RCC 7860 (cell line): ENCODE data around the gene TBC1D1.
"Not testable (repeated sequence)": the region's sequence is repeated elsewhere in the genome, so short reads cannot be mapped to it uniquely, and the experiment has no call there.

ENCODE experiments used
- DNase-seq: peaks from one replicate; pipeline ENCODE4 v3.0.0-alpha.2; 2015; ENCODE audit warnings: low spot score
- FAIRE-seq: peaks from 2 replicates; lab custom pipeline; 2012; peaks lifted over from hg19 to GRCh38; lab: Jason Lieb, UNC

The TBC1D1 gene

DNA sequence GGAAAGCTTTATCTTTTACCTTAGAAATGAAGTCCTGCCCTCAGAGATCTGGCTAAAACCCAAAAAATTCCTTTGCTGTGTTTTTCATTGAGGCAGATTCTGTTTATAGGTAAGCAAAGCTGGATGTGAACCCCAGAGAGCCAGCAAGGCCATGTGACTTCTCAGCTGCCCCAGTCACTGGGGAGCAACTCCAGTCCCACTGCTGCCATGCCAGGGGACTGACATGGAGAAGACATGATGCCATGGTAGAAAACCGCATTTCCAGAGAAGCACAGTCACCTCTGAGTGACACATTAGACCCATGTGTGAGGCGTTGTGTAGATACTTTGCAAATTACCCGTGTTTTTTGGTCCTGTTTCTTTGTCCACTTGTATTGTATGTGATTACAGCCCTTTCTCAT, 114.8 kb downstream of the TBC1D1 start:
- FAIRE-seq (no peak), DNase-seq (no peak)

DNA sequence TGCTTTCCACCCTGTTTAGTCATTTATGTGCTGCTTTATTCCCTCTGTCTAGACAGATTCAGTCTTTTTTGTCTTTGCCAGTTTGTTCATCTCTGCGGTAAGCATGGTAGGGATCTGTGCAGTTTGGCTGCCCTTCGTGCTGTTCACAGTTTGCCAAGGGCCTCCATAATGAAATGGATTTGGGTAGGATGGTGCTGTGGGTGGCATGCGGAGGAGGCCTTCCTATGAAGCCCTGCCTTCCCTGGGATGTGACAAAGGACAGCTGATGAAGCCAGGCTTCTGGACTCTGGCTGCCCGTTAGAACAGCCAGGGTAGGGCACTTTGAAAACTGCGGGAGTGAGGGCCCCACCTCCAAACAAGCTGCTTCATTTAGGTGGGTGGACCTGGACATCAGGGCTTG, 116.8 kb downstream of the TBC1D1 start:
- no peak for FAIRE-seq
- DNase-seq: no peak

DNA sequence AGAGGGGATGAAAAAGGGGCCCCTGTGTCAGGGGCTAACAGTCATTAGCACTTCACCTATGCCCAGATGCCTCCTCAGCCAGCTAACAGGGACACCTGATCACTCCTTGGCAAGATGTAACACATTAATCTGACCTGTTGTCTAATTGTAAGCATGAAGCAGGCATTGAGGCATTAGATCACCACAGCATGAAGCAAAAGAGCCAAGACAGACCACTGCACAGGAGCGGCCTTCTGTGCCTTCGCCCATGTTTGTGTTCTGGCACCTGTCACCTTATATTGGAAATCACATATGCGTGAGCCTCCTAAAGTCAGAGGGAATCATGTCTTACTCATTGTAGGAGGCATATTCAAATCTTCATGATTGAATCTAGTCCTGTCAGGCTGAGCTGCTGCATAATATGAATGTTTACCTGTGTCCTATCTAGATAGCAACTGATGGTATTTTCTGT, 117.7 kb downstream of the TBC1D1 start:
- no peak for FAIRE-seq
- DNase-seq: no peak

DNA sequence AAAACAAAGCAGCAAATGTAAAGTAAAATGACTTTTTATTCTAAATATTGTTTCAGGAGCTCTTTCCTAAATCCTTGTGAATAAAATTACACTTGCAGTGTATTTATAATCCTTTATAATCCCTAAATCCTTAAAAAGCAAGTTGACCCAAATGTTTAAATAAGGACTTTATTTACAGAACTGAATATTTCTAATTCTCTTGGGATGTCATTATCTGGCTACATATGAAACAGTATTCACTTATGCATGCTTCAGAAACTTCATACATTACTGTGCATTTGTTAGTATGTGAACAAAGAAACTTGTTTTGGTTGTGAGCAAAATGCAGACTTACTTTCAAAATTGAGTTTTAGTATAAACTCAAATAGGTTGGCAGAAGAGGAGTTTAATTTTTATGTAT, 118.5 kb downstream of the TBC1D1 start:
- FAIRE-seq (no peak), DNase-seq (no peak)

DNA sequence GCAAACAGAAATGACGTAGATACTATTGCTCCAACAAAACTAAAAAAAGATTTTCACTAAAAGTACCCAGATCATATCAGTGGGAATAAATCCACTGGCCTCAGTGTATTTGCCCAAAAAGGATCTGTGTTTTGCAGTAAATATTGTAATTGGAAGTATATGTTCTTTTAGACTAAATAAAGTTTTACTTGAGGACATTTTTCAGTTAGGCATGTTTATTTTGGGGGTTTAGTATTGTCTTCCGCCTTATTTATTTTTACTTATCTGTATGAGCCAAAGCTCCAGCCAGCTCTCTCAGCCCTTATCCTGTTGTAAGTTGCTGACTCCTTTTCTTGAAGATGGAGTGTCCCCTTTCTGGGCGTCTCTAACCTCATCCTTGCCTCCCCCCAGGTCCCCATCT, 119.1 kb downstream of the TBC1D1 start:
- FAIRE-seq (no peak), DNase-seq (no peak)

DNA sequence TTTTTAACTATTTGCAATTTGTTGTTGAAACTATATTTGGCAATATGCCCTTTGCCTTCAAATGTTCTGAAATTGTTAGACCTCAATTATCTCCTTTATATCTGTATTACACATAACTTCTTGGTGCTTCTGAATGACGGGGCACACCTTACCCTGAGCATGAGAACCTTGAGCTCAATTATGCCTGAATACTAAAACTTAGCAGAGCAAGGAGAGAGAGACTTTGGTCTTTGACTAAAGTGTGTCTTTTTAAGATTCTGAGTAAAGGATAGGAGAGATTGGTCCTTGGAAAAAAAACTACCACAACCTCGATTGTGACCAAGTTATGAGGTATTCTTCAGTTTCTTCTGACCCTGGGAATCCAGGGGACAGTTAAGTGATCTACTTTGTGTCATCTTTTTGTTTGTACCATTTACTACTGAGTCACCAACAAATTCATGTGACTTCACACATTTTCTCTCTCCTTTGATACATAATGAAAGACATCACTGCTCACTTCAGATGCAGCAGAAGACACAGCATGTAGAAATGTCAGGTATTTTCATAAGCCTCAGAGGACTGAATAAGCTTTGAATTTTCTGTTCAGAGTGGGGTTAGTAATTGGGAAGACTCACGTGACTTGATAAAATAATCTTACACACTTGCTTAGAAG, 120.8 kb downstream of the TBC1D1 start:
- FAIRE-seq (no peak), DNase-seq (no peak)

DNA sequence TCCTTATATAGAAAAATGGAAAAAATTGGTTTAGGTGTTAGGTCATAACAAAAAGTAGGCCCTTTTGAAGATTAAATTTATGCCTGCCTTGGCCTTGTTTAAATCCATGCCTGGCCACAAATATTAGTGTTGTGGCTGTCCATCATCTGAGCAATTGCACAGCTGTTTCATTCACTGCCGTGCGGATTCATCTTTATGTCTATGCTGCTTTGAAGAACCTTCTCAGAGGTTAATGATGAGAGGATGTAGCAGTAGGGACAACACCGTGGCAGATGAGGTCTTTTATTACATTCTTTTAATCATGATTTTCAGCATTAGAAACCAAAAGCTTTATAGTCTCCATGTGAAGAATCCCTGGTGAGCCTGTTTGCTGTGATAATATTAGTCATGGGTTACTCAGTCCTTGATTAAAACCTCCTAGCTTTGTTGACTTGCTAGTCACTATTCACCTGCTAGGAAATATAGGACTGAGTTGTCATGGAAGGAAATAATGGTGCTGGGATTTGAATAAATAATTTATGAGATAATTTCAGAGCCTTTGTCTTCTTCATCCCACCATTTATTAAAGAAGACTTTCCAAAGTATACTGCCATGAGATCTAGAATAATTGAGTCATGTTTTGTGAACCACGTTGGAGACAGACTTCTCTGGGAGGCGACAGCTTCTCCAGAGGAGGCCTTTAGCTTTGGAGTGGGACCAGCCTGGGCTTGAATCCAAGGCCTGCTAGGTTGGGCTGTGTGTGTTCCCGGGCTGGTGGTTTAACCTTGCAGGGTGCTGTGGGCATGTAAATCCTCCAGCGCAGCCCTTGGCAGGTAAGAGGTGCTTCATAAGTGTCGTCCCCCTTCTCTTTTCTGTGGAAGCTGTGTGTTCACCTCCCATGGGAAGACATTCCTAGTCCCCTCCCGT, 122.8 kb downstream of the TBC1D1 start:
- DNase-seq (peak; percentile 39), FAIRE-seq (peak; percentile 67)

DNA sequence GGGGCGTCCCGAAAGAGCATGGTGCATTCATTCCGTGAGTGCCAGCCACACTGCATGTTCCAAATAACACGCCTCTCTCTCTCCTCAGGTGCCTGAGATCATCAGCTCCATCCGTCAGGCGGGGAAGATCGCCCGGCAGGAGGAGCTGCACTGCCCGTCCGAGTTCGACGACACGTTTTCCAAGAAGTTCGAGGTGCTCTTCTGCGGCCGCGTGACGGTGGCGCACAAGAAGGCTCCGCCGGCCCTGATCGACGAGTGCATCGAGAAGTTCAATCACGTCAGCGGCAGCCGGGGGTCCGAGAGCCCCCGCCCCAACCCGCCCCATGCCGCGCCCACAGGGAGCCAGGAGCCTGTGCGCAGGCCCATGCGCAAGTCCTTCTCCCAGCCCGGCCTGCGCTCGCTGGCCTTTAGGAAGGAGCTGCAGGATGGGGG, 123.6 kb downstream of the TBC1D1 start:
- DNase-seq (no peak), FAIRE-seq (no peak)

DNA sequence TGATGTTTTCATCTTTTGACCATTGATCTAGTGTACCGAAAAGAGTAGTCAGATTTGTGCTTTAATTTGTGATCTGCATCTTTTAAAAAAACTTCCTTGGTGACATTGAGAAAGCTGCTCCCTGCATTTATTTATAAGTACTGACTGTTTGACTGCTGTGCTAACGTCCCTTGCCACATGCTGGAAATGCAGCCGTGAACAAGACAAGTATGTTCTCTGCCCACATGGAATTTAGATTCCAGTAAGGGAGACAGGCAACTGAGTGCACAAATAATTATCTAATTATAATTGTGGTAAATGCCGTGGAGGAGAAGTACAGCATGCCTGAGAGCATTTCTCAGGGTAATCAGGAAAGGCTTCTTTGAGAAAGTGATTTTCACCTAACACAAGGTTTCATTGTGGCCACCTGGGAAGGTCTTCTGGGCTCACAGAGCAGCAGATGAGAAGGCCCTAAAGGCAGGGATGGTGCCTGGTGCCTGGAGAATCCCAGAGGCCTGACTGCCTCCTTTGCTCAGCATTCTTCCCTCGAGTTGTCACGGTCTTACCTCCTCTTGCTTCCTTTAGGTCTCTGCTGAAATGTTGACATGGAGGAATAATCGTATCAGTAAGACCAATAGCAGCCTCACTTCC, 125.1 kb downstream of the TBC1D1 start:
- no peak for DNase-seq
- no peak for FAIRE-seq

DNA sequence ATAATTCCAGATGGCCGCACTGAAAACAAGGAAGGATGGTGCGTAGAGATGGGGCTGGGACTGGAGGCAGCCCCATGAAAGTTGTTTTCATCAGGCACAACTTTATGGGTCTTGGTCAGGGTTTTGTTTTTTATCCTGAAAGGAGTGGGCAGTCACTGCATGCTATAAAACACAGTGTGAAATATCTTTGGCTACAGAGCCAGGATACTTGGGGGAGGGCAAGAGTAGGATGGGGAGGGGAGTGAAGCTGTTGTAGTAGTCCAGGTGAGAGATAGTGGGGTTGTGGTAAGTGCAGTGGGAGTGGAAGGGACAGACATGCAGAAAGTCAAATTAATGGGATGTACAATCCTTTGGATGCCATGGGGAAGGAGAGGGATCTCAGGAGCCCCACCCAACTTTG, 125.8 kb downstream of the TBC1D1 start:
- no peak for DNase-seq
- FAIRE-seq: no peak

DNA sequence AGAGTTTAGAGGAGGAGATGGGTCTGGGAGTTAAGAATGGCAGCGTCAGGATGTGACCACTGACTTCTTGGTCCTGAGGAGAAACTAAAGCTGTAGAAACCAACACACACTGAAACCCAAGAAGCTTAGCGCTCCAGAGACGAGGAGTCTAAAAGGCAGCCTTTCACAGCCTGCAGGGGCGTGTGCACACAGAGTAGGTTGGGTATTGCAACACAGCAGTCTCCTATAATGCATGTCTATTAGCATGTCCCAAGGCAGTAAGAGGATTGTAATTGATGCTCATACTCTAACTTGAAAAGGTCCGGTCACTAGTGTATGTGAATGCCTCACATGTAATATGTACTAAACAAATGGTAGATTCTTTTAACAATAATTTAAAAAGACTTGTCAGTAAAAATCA, 126.7 kb downstream of the TBC1D1 start:
- DNase-seq (no peak), FAIRE-seq (no peak)

DNA sequence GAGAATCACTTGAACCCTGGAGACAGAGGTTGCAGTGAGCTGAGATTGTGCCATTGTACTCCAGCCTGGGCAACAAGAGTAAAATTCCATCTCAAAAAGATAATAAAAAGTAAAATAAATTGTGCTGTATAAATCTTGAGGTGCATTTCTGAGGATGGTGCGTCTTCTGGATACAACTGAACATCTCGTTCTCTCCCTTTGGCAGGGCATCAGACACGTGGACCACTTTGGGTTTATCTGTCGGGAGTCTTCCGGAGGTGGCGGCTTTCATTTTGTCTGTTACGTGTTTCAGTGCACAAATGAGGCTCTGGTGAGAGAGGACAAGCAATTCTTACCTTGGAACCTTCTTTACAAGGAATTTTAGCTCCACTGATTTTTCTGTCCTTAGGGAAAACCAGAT, 129.5 kb downstream of the TBC1D1 start:
- FAIRE-seq (no peak), DNase-seq (no peak)

DNA sequence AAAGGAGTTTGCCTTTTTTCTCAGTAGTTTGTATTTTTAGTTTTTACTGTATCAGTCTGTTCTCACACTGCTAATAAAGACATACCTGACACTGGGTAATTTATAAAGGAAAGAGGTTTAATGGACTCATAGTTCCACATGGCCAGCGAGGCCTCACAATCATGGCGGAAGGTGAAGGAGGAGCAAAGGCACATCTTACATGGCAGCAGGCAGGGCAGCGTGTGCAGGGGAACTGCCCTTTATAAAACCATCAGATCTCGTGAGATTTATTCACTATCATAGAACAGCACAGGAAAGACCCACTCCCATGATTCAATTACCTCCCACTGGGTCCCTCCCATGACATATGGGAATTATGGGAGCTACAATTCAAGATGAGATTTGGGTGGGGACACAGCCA, 130.1 kb downstream of the TBC1D1 start:
- not testable (repeated sequence) for FAIRE-seq

DNA sequence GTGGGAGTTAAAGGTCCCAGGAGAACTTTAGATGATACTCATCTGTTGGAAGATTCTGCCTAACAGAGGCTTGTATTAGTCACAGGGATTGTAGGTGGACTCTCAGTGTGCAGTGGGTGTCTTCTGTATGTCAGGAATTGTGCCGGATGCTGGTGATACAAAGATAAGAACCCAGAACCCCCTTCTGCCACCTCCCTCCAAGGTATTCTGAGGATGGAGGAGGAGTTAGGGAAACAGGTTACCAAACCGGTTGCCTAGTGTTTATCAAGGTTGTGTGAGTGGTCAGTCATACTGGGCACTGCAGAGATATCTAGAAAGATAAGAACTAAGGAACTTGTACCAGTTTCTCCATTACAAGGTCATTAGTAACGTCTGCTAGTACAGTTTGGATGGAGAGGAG, 130.9 kb downstream of the TBC1D1 start:
- FAIRE-seq: no peak
- DNase-seq: no peak

More for the DNA sequence above, 130.1 kb downstream of the TBC1D1 start:
- not testable (repeated sequence) for DNase-seq

DNA sequence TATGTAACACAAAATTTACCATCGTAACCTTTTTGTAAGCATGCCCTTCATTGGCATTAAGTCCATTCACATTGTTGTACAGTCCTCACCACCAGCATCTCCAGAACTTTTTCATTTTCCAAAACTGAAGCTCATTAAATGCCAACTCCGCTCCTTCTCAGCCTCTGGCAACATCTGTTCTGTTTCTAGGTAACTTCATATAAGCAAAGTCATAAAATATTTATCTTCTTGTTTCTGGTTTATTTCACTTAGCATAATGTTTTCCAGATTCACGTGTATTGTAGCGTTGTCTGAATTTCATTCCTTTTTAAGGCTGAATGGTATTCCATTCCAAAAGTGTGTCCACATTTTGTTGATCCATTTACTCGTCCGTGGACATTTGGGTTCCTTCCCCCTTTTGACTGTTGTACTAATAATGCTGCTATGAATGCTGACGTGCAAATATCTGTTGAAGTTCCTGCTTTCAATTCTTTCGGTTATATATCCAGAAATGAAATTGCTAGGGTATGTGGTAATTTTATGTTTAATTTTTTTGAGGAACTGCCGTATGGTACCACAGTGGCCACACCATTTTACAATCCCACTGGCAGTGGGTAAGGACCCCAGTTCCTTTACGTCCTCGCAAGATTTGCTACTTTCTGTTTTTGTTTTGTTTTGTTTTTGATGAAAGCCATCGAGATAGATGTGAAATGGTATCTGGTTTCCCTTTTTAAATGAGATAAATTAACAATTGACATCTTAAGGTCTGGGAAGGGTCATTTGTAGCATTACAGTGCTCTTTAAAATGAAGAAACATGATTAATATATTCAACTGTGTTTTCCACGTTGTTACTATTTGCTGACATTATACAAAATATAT, 132.7 kb downstream of the TBC1D1 start:
- FAIRE-seq (no peak), DNase-seq (no peak)

DNA sequence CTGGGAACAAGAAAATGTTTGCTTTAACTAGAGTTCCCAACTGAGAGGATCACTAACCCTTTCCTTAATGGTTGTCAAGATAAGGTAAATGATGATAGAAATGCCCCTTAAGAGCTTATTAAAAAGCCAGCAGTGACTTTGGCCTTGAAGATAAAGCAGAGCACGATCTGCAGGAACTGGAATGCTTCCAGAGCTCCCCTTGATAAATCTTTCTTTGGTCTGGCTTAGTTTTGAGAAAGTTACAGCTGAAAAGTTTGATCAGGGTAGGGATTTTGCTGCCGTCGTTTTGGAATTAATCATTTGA, 133.3 kb downstream of the TBC1D1 start:
- DNase-seq (no peak), FAIRE-seq (no peak)

DNA sequence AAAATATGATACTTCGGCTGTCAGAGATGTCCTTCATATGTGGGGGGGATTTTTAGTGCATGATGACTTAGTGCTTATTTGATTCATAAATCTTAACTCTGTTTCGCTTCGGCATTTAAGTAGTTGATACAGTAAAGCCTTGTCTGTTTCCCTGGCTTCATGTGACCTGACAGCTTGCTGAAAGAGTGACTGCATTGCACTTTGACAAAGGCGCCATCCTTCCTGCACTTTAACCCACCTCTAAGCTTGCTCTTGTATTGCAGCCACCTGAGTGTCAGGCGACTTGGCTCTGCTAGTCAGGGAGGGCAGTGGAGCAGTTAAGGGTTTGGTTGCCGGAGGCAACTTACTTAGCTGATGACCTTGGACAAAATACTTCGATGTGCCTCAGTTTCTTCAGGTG, 134.8 kb downstream of the TBC1D1 start:
- no peak for DNase-seq
- no peak for FAIRE-seq

DNA sequence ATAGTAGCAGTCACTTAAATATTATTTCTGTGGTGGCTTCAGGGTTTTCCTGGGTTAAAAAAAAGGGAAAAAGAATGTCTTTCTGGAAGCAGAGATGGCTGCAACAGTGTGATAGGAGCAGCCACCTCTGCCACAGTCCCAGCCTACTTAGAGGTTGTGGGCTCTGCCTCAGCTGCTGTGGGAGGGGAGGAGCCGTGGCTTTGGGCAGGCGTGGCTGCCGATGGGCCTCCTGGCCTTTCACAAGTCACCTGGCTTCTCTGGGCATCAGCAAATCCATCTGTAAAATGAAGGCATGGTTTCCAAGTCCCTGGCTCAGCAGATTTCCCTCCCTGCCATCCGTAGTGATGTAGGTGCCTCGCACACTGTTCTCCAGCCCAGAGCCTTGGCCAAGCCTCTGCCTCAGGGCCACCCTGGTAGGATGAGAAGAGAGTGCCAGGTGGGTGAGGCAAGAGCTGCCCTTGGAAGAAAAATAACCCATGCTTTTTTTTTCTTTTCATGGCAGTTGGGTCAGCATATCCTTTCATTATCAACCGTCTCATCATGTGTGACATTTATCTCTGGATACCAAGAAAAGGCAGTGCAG, 135.4 kb downstream of the TBC1D1 start:
- no peak for DNase-seq

DNA sequence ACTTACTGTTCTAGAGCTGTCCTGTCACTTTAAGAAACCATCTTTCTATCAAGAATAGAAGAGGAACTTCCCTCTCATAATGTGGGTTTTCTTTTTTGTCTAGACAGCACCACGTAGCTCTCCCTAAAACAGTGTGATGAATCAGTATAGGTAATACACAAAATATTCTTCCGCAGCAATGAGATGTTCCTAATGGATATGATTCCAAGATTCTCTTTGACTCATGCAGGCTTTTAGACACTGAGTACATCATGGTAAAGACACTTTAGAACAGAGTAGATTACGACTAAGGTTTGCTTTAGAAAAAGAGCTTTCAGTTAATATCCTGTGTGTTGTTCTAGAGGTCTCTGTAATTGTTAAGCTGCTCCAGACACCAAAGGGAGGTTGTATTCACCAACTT, 139.1 kb downstream of the TBC1D1 start:
- DNase-seq (no peak), FAIRE-seq (no peak)

More for the DNA sequence above, 135.4 kb downstream of the TBC1D1 start:
- no peak for FAIRE-seq
